GM19395 (cell line): ENCODE data around the gene UGT1A5.

Source experiments
- ATAC-seq: cut with Tn5 transposase; IDR thresholded peaks from one replicate; pipeline ENCODE4 v1.9.1; 2021; ENCODE audit warnings: mild to moderate bottlenecking, moderate library complexity; ENCODE audit not compliant: unreplicated experiment

The UGT1A5 gene

GRCh38 chr2:233803994-233804393, 91.3 kb downstream of the UGT1A5 start:
- no peak for ATAC-seq

GRCh38 chr2:233807215-233807865, 94.6 kb downstream of the UGT1A5 start:
- ATAC-seq = no peak

GRCh38 chr2:233807966-233808935, 95.5 kb downstream of the UGT1A5 start:
- no peak for ATAC-seq

- no peak for ATAC-seq
Measured at GRCh38 chr2:233810385-233810784, 97.7 kb downstream of the UGT1A5 start.

- no peak for ATAC-seq
Measured at GRCh38 chr2:233811087-233811486, 98.4 kb downstream of the UGT1A5 start.

- ATAC-seq = no peak
Measured at GRCh38 chr2:233811732-233812131, 99.0 kb downstream of the UGT1A5 start.

GRCh38 chr2:233813236-233814055, 100.7 kb downstream of the UGT1A5 start:
- ATAC-seq = no peak

GRCh38 chr2:233814056-233814835, 101.5 kb downstream of the UGT1A5 start:
- ATAC-seq = no peak

GRCh38 chr2:233815861-233816260, 103.2 kb downstream of the UGT1A5 start:
- no peak for ATAC-seq

- no peak for ATAC-seq
Measured at GRCh38 chr2:233816334-233816733, 103.6 kb downstream of the UGT1A5 start.

- no peak for ATAC-seq
Measured at GRCh38 chr2:233816771-233817170, 104.1 kb downstream of the UGT1A5 start.

- ATAC-seq = no peak
Measured at GRCh38 chr2:233817361-233817911, 104.7 kb downstream of the UGT1A5 start.

- no peak for ATAC-seq
Measured at GRCh38 chr2:233817995-233818638, 105.4 kb downstream of the UGT1A5 start.

GRCh38 chr2:233818639-233819621, 106.2 kb downstream of the UGT1A5 start:
- ATAC-seq = no peak

GRCh38 chr2:233819884-233820773, 107.4 kb downstream of the UGT1A5 start:
- no peak for ATAC-seq

- ATAC-seq = no peak
Measured at GRCh38 chr2:233820774-233821105, 108.0 kb downstream of the UGT1A5 start.

GRCh38 chr2:233821196-233821595, 108.5 kb downstream of the UGT1A5 start:
- ATAC-seq = no peak

GRCh38 chr2:233821709-233822100, 109.0 kb downstream of the UGT1A5 start:
- no peak for ATAC-seq
